ENCODE data around the gene ARMC12.

ARMC12 gene

DNA sequence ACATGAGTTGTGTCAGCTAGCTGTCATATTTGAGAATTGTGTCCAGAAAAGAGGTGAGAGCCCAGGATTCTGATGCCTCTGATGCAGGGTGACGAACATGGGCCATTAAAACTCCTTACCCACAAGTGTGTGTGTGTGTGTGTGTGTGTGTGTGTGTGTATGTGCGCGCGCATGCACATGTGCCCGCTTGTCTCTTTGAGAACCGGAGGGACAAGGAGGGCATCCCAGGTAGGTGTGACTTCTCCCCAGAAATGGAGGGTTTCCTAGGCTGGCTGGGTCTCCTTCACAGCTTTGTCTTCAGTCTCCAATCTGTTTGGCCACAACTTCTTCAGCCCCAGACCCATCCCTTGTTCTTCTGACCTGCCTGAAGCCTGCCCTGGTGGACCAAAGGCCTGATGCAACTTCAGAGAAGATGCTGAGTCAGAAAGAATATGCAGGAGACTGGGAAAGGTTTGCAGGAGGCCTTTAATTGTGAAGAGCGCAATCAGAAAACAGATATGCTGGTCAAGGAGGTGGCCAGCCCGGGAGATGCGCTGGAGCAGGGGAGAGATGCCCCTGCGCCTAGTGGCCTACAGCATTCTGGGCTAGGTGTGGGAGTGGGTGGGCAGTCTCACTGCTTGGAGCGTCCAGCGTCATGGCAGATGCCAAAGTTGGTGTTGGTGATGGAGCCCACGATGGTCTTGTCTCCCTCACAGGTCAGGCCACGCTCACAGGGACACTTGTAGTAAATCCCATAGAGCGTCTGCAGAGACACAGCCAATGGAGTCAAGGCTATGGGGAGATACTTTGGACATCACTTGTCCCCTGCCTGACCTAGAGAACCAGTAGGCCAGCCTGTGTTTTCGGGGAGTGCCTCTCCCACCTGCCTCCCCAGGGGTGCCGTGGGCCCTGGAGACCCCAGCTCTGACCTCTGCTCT is 58.0 kb downstream of the ARMC12 start:
- DNase-seq (ENCODE audit: low read depth): no peak
- H3K4me3 ChIP-seq (ENCODE audit: low read length): no peak overlapping the region
- TF ChIP-seq, protein P1, sequence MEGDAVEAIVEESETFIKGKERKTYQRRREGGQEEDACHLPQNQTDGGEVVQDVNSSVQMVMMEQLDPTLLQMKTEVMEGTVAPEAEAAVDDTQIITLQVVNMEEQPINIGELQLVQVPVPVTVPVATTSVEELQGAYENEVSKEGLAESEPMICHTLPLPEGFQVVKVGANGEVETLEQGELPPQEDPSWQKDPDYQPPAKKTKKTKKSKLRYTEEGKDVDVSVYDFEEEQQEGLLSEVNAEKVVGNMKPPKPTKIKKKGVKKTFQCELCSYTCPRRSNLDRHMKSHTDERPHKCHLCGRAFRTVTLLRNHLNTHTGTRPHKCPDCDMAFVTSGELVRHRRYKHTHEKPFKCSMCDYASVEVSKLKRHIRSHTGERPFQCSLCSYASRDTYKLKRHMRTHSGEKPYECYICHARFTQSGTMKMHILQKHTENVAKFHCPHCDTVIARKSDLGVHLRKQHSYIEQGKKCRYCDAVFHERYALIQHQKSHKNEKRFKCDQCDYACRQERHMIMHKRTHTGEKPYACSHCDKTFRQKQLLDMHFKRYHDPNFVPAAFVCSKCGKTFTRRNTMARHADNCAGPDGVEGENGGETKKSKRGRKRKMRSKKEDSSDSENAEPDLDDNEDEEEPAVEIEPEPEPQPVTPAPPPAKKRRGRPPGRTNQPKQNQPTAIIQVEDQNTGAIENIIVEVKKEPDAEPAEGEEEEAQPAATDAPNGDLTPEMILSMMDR (conservative IDR thresholded peaks at IDR 0.05; ENCODE audit: low read length): no peak

DNA sequence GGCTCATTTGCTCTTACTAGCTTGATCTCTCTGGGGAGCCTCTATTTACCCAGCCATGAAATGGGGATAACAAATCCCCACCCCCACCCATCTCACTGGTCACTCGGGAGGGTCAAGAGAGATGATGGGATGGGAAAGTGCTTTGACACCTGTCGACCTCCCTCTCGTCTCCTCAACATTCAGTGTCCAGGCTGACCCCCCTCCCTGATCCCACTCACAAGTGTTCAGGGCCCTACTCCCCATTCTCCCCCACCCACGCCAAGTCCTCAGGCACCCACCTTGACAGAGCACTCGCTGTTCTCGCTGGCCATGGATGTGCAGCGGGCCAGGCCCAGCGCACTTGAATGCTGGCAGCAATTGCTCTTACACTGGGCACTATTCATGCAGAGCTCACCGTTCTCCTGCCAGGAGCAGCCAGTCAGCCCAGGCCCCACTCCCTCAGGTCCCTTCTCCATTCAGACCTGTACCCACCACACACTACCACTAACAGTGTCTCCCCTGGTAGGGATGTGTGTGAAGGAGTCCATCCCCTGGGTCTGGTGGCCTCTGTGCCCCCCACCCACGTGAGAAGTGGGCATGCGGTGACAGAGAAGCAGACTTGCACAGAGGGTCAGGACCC is 58.7 kb downstream of the ARMC12 start:
- H3K4me3 ChIP-seq (ENCODE audit: low read length): no peak overlapping the region
- TF ChIP-seq, protein P1 (conservative IDR thresholded peaks at IDR 0.05; ENCODE audit: low read length): no peak
- no peak for DNase-seq (ENCODE audit: low read depth)

DNA sequence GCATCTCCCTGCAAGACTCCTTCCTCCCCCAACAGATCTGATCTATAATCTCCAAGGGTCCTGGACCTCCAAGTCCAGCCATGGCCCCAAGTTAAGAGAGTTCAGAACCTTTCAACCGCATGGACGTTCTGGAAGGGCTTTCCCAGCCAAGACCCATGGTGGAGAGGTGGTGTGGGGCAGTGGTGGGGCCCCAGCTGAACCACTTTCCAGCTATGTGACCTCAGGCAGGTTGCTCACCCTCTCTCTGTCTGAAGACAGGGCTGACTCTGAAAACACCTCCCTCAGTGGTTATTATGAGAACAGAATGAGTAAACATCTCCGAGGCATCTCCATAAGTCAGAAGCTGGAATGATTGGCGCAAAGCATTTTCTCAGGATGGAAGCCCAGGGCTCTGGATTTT is 59.4 kb downstream of the ARMC12 start:
- DNase-seq (ENCODE audit: low read depth): no peak
- no peak overlapping the region for H3K4me3 ChIP-seq (ENCODE audit: low read length)
- TF ChIP-seq, protein P1 (conservative IDR thresholded peaks at IDR 0.05; ENCODE audit: low read length): no peak

DNA sequence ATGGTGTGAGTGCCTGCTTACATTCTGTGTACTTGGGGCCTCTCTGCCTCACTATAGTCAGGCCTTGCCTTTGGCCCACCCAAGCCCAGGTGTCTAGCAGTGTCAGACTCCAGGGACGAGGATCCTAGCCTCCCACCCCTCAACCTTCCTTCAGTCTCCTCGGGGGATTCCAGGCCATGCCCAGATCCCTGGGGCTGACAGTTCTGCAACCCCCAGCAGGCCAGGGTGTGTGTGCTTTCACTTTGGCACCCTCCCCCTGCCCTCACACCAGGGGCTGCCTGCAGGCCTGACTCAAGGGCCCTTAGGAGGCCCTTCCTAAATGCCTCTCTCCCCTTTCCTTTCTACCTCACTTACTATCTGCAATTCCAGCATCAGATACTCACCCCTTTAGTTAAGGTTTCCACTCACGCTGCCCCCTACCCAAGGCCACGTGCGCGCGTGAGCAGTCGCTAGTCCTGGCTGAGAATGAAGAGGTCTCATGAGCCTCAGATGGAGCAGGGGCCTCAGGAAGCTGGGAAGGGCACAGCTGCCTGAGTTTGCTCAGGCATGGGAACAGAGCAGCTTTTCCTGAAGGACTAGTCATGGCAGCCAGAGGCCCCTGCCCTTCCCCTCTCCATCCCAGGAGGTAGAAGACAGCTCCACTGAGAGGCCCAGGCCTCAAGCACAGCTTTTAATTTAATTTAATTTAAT is 61.1 kb downstream of the ARMC12 start:
- TF ChIP-seq, protein P1 (conservative IDR thresholded peaks at IDR 0.05; ENCODE audit: low read length): no peak
- no peak overlapping the region for H3K4me3 ChIP-seq (ENCODE audit: low read length)
- no peak for DNase-seq (ENCODE audit: low read depth)
